HG03060 (cell line): ENCODE results near the gene ASIC3.

ENCODE experiments used
- ATAC-seq: cut with Tn5 transposase; IDR thresholded peaks from one replicate; pipeline ENCODE4 v1.9.1; 2021; ENCODE audit warnings: low read depth, moderate number of reproducible peaks; ENCODE audit not compliant: unreplicated experiment

Gene ASIC3

DNA sequence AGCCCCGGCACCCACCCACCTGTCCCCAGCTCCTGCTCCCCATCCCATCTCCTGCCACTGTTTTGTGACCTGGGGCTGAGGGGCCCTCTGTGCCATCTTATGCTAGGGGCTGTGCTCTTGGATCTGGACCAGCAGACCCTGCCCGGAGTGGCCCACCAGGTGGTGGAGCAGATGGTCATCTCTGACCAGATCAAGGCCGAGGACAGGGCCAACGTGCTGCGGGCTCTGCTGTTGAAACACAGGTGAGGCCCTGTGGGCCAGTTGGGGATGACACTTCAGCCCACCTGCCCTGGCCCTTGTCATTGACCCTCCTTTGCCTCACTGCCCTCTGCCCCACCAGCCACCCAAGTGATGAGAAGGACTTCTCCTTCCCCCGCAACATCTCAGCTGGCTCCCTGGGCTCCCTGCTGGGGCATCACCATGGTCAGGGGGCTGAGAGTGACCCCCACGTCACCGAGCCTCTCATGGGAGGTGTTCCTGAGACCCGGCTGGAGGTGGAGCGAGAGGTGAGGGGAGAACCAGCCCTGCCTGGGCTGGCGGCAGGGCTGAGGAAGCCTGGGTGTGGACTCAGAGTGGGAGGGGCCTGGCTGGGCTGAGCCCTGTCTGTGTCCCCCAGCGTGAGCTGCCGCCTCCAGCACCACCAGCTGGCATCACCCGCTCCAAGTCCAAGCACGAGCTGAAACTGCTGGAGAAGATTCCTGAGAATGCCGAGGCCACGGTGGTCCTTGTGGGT lies 21.7 kb downstream of the ASIC3 start:
- ATAC-seq = no peak

DNA sequence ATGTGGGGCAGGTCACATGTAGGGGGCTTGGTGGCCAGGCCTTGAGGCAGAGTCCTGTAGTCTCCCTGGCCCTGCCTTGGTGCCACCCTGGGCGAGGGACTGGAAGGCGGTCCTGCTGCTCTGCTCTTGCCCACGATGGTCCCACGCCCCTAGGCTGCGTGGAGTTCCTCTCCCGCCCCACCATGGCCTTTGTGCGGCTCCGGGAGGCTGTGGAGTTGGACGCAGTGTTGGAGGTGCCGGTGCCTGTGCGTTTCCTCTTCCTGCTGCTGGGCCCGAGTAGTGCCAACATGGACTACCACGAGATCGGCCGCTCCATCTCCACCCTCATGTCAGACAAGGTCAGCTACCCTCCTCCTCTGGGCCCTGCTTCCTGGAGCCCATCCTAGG lies 22.2 kb downstream of the ASIC3 start:
- no peak for ATAC-seq

DNA sequence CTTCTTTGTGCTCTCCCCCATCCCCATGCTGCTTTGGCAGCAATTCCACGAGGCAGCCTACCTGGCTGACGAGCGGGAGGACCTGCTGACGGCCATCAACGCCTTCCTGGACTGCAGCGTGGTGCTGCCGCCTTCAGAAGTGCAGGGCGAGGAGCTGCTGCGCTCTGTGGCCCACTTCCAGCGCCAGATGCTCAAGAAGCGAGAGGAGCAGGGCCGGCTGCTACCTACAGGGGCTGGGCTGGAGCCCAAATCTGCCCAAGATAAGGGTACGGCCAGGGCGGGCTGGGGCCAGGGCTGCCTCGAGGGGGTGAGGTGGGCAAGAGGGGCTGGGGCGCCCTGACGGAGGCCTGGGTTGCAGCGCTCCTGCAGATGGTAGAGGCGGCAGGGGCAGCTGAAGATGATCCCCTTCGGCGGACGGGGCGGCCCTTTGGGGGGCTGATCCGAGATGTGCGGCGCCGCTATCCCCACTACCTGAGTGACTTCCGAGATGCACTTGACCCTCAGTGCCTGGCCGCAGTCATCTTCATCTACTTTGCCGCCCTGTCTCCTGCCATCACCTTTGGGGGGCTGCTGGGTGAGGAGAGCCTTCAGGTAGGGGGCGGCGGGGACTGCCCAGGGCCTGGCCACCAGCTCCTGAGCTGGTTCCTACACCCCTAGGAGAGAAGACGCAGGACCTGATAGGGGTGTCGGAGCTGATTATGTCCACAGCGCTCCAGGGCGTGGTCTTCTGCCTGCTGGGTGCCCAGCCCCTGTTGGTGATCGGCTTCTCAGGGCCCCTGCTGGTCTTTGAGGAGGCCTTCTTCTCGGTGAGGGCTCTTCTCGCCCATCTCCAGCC lies 22.9 kb downstream of the ASIC3 start:
- no peak for ATAC-seq

DNA sequence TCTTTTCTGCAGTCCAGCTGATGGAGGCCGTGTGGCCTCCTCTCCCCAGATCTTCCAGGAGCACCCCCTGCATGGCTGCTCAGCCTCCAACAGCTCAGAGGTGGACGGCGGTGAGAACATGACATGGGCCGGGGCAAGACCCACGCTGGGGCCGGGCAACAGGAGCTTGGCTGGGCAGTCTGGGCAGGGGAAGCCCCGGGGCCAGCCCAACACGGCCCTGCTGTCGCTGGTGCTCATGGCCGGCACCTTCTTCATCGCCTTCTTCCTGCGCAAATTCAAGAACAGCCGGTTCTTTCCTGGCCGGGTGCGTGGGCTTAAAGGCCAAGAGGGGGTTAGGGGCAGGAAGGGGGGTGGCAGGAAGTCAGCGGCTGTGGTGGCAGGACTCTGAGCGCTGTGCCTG lies 25.7 kb downstream of the ASIC3 start:
- ATAC-seq = no peak

DNA sequence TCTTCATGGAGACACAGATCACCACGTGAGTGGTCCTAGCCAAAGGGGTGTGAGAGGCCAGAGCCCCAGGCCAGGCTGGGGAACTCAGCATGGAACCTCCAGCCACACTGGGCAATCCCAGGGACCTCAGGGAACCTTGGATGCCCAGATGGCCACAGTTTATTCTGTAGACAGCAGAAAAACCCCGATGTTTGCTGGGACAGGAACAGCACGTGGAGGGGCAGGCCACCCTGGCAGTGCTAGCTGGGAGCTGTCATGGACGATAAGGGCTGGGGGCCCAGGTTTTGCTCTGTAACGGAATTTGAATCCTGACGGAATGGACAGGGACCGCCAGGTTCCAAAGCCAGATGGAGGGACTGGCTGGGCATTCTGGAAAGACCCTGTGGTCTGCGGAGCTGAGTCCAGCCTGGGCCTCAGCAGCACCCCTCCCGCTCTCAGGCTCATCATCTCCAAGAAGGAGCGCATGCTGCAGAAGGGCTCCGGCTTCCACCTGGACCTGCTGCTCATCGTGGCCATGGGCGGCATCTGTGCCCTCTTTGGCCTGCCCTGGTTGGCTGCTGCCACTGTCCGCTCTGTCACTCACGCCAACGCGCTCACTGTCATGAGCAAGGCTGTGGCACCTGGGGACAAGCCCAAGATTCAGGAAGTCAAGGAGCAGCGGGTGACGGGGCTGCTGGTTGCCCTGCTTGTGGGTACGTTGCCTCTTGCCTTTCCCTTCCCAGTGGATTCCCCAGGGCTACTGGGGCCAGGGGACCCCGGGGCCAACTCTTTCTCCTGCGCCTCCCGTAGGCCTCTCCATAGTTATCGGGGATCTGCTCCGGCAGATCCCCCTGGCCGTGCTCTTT lies 26.7 kb downstream of the ASIC3 start:
- ATAC-seq = no peak

DNA sequence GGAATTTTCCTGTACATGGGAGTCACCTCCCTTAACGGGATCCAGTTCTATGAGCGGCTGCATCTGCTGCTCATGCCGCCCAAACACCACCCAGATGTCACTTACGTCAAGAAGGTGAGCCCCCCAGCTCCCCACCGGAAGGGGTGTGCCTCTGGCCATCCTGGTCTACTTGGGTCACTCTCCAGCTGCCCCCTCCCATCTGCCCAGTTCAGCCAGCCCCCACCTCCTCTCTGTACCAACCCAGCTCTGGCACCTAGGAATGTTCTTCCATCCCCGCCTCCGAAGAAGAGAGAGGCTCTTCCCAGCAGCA lies 27.3 kb downstream of the ASIC3 start:
- ATAC-seq = no peak

DNA sequence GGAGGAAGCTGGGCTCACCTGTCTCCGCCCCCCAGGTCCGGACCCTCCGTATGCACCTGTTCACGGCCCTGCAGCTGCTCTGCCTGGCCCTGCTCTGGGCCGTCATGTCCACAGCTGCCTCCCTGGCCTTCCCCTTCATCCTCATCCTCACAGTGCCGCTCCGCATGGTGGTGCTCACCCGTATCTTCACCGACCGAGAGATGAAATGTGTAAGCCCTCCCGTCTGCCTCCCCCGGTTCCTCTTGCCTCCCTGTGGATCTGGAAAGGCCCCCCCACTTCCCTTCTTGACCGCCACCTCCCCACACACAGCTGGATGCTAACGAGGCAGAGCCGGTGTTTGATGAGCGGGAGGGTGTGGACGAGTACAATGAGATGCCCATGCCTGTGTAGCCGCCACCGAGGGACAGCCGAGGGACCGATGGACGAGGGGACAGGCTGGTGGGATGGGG lies 27.7 kb downstream of the ASIC3 start:
- no peak for ATAC-seq

DNA sequence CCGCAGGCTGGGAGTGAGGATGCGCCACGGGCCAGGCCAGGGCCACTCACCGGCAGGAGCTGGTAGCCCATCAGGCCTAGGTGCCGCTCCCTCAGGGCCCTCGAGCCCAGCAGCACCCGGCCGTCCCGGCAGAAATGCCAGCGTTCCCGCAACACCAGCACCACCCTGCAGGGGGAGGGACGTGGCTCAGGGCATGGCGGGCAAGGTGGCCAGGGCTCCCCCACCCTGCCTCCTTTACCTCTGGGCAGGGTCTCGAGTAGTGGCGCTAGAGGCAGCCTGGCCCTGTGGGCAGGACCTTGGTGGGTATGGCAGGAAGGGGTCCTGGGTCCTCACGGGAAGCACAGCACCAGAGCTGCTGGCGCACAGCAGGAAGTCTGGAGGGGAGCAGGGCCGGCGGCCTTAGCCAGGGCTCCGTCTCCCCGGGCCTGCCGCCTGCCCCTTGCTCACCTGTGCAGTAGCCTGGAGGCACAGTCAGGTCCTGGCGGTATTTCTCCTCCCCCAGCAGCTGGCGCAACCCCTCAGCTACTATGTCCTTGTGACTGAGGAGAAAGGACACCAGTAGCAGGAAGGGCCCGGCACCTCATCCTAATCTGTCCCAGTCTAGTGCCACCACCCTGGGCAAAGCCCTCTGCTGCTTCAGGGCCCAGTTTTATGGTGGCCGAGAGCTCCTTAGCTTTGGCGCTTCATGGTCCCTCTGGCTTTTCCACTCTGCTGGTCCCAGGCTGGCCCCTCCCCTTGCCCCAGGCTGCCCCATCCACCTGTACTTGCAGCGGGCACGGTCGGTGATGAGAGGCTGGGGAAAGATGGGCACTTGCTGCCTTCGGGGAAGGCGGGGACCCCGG lies 28.8 kb downstream of the ASIC3 start:
- no peak for ATAC-seq

DNA sequence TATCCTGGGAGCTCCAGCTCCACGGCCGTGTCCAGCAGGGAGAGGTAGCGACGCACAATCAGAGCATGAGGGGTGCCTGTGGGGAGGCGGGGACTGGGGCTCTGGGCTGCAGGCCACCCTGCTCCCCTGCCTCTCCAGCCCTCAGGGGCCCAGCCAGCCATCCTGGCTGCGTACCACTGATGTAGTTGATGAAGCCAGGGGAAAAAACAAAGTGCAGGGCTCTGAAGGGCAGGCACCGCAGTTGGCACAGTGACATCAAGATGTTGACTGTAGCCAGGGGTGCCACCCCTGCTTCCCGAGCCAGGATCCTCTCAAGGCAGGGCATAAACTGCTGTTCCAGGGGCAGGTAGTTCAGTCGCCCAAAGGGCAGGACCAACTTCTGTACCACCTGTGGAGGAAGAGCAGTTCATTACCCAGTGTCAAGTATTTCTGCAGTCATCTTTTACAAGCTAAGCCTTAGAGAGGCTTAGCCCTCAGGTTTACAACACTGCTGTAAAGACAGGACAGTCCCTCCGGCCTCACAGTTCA lies 29.4 kb downstream of the ASIC3 start:
- ATAC-seq = no peak

DNA sequence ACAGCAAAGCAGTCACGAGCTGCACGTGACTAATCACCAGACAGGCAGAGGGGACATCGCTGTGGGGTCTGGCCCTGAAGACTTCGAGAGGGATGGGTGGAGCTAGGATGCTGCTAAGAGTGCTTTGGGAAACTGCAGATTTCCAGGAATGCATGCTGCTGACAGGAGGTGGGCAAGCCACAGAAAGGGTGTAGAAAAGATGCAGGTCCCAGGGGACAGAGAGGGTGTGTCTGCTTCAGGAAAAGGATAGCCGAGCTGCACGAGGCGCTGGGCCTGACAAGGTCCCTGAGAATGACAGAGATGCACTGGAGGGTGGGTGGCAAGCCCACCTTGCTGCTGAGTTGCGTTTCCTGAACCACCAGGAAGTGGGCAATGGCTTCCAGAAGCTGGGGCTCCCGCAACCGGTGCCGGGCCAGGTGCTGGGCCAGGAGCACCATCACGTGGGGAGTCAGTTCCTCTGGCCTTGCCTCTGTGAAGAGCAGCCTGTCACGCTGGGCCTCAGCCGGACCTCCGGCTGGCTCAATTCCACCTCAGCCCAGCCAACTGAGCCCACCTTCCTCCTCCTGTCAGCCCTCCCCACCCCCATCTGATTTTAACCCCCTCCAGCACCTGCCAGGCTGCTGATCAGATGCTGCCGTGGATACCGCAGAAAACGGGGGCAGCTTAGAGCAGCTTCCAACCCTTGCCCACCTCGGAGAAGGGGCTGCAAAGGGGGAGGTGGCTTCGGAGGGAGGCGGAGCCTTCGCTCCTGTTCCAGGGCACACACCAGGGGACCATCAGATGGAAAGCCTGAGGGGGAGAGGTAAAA lies 30.1 kb downstream of the ASIC3 start:
- no peak for ATAC-seq

DNA sequence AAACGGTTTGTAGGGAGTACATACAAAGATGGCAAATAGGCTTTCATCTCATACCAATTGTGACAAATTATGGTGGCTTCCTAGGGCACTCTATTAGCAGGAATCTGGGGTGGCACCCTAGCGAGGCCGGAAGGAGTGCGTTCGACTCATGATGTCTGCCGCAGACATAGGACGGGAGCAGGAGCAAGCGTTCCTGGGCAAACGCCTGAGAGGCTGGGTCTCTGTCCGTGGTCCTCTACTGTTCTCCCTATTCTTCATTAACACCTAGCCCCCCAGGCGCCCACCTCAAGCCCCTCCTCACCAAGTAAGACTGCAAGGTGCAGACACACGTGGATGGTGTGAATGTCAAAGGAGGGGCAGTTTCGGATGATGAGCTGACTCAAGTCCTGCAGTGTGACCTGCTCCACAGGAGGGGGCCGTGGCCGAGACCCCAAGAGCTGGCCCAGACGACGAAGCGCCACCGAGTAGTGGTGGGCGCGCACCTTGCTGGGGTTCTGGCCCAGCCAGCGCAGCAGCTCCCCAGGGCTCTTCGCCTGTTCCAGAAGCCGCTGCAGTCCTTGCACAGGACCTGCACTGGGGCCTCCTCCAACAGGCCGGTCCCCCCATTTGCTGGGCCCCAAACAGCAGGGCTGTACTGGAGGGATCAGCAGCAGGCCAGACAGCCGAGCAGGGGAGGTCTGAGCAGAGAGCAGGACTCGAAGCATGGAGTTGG lies 31.0 kb downstream of the ASIC3 start:
- no peak for ATAC-seq

DNA sequence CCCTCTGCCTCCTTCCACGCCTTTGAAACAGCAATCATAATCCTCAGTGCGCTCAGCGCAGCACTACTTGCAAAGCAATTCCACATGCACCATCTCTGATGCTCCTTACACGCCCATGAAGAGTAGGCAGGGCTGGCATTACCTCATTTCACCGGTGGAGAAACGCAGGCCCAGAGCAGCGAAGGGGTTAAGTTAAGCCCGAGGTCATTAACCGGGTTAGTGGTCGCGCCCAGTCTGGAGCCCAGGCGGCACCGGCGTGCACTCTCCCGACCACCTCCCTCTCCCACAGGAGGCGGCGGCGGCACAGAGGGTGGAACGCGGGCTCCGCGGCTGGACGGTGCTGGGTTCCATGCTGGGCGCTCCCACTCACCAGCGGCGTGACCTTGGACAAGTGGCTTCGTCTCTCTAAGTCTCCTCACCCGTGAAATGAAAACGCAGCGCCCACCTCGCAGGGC lies 31.8 kb downstream of the ASIC3 start:
- no peak for ATAC-seq

DNA sequence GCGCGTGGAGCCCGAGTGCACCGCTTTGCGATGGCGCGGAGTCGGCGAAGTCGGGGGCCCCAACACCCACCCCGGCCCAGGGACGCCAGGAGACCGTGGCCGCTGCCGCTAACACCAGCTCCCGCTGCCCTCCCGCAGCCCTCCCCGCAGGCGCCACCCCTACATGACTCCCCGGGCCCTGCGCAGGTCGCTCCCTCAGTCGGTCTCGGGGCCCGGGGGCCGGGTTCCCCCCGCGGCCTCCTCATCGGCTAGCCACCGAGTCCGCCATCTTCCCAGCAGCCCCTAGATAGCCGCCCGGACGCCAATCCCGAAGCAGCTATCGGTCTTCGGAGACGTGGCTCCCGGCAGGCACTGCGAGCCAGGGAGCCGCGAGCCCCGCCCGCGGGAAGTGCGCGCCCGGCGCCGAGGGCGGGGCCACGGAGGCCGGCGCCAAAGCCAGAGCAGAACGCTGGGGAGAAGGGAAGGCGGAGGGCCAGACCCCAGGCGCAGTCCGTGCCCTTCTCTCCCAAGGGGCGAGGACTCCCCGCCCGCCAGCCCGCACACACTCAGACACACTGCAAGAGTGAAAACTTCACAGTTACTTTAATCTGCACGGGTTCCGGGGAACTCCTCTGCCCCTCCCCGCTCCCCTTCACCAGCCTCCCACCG lies 32.3 kb downstream of the ASIC3 start, which contains the start of gene FASTK:
Gene FASTK (minus strand): TSS at position 288 of the 648 bp plus-strand sequence. CDS start 43 bp downstream, at position 245.
- ATAC-seq = peak; percentile 46

DNA sequence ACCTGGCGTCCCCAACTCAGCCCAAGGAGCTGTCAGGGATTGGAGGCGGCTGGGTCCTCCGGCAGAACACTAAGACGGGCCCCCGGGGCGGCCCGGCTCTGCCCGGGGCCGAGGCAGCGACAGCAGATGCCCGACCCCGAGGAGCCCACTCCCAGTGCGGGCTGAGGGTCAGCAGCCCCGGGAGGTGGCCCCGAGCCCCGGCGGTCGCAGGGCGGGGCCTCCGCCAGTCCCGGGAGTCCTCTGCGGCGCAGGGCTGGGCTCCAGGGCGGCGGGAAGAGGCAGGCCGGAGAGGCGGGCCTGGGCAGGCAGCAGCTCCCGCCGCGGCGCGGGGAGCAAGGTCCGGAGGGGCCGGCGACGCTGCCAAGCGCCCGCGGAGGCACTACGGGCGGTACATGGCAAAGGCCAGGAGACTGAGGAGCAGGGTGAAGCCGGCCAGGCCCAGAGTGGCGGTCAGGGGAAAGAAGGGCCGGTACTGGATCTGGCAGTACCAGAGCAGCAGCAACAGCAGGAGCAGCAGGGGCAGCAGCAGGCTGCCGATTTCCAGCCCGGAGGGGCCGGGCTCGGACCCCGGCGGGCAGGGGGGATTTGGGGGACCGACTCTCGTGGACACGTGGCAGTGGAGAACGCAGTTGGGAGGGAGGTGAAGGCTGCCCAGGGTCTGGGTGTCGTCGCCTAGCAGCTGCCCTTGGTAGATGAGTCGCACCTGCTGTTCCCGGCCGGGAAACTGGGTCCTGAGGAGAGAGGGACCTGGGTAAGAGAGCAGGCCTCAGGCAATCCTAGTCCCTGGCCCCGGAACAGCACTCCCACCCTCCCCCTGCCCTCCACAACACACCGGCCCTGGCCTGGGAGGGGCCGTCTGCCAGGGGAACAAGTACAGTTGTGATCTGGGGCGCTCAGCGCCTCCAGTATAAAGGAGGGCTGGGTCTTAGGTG lies 33.1 kb downstream of the ASIC3 start:
- ATAC-seq = no peak

DNA sequence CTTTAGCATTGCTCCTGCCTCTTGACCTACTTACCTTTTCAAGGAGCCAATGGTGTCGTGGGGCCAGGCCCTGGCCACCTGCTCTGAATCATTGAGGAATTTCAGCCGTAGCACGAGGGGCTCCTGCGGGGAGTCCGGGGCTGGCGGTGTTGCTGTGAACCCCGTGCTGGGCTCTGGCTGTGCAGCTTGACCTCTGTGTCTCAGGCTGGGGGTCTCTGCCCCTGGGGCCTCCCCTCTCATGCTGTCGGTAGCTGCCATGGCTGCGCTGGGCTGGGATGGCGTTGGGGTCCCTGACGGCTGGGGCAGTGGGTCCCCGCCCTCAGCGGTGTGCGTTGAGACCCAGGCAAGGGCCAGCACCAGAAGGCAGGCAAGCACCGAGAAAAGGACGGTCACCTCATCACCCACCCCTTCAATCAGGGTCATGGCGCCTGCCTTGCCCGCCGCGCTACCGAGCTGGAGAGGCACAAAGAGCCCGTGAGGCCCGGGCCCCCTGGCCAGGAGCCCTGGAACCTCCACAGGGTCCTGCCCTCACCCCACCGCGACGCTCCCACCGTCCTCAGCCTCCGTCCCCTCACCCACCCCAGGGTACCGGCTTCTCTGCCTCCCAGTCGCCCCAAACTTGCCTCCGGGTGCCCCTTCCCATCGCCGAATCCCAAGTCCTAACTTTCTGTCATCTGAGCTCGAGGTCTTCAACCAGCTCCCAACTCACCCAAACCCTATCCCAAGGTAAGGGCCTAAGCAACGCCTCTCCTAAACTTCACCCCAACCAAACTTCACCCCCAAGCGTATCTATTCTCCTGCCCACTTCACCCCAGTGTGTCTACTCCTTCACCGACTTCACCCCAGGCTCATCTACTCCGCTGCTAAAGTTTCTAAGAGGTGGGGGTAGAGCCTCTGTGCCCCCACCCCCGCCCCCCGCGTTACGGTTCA lies 34.1 kb downstream of the ASIC3 start:
- ATAC-seq = no peak
